HG02759 (cell line): Measurements from ENCODE around the gene RAI14.

Experiments
- ATAC-seq: cut with Tn5 transposase; IDR thresholded peaks from one replicate; pipeline ENCODE4 v1.9.1; 2021; ENCODE audit warnings: mild to moderate bottlenecking, moderate library complexity; ENCODE audit not compliant: unreplicated experiment

The RAI14 gene

GRCh38 chr5:34674187-34674586 lies 18.1 kb downstream of the RAI14 start:
- ATAC-seq, result no peak

GRCh38 chr5:34675857-34676256 lies 19.7 kb downstream of the RAI14 start:
- no peak for ATAC-seq

GRCh38 chr5:34676416-34676815 lies 20.3 kb downstream of the RAI14 start:
- no peak for ATAC-seq

- no peak for ATAC-seq
Observed at GRCh38 chr5:34677428-34677827, 21.3 kb downstream of the RAI14 start.

- no peak for ATAC-seq
Observed at GRCh38 chr5:34680896-34681295, 24.8 kb downstream of the RAI14 start.

- ATAC-seq, result no peak
Observed at GRCh38 chr5:34682926-34683623, 26.9 kb downstream of the RAI14 start.

GRCh38 chr5:34684281-34684979 lies 28.3 kb downstream of the RAI14 start:
- no peak for ATAC-seq

GRCh38 chr5:34684980-34685352 lies 28.8 kb downstream of the RAI14 start:
- ATAC-seq, result no peak

- no peak for ATAC-seq
Observed at GRCh38 chr5:34685485-34686165, 29.5 kb downstream of the RAI14 start.

- ATAC-seq, result no peak
Observed at GRCh38 chr5:34686762-34687268, 30.7 kb downstream of the RAI14 start.

GRCh38 chr5:34687269-34688011 lies 31.3 kb downstream of the RAI14 start:
- ATAC-seq, result no peak

GRCh38 chr5:34688015-34688810 lies 32.1 kb downstream of the RAI14 start:
- ATAC-seq, result no peak

GRCh38 chr5:34690301-34690700 lies 34.2 kb downstream of the RAI14 start:
- ATAC-seq, result no peak

GRCh38 chr5:34690898-34691297 lies 34.8 kb downstream of the RAI14 start:
- ATAC-seq, result no peak

- ATAC-seq, result no peak
Observed at GRCh38 chr5:34691326-34691725, 35.2 kb downstream of the RAI14 start.

GRCh38 chr5:34692786-34693185 lies 36.7 kb downstream of the RAI14 start:
- no peak for ATAC-seq

GRCh38 chr5:34694012-34694411 lies 37.9 kb downstream of the RAI14 start:
- no peak for ATAC-seq

- no peak for ATAC-seq
Observed at GRCh38 chr5:34694685-34695084, 38.6 kb downstream of the RAI14 start.

GRCh38 chr5:34695275-34696027 lies 39.3 kb downstream of the RAI14 start:
- no peak for ATAC-seq
